Uterus (tissue), 4 donors: ENCODE results near the gene MLPH. TPM values are rescaled to one million over a fixed set of nuclear protein-coding genes. Genes with fewer than 3 reads are reported as not detected.

Source experiments
- DNase-seq, 2 donors: peaks; one replicate each; pipeline ENCODE4 v3.0.0-alpha.2; 2019 to 2020
- H3K27ac ChIP-seq, 2 donors: fragments of 200-600 bp; sonication (generic); 1 replicate in 1 of 2; 2 replicates in 1 of 2; pipeline ENCODE4 v1.5.1; 2016 to 2018
- H3K27me3 ChIP-seq, 2 donors: fragments of 200-600 bp; sonication (generic); one replicate each; pipeline ENCODE4 v1.5.1; 2018 to 2019; ENCODE audit warnings: control low read depth in 1 of 2
- H3K36me3 ChIP-seq, 2 donors: fragments of 200-600 bp; sonication (generic); one replicate each; pipeline ENCODE4 v1.5.1; 2019; ENCODE audit warnings: control low read depth in 1 of 2
- H3K4me1 ChIP-seq, 2 donors: fragments of 200-600 bp; sonication (generic); one replicate each; pipeline ENCODE4 v1.5.1; 2018 to 2019; ENCODE audit warnings: control low read depth in 1 of 2
- H3K4me3 ChIP-seq, 2 donors: fragments of 200-600 bp; sonication (generic); 1 replicate in 1 of 2; 2 replicates in 1 of 2; pipeline ENCODE4 v1.5.1; 2018 to 2019; ENCODE audit warnings: mild to moderate bottlenecking in 1 of 2
- H3K9me3 ChIP-seq, 2 donors: fragments of 200-600 bp; sonication (generic); one replicate each; pipeline ENCODE4 v1.5.1; 2019; ENCODE audit warnings: control low read depth in 1 of 2
- POLR2A ChIP-seq, 2 donors: fragments of 450-650 bp; IDR thresholded peaks; one replicate each; pipeline ENCODE4 v1.6.1; 2016; ENCODE audit warnings: antibody characterized with exemption in 2 of 2, mild to moderate bottlenecking in 1 of 2, moderate library complexity in 1 of 2
- intact Hi-C: fragments of 100-400 bp; cut with DNase I; formaldehyde crosslinking; loops from one replicate; pipeline ENCODE4 v1.15.1; 2023; ENCODE audit warnings: low total_unique reads
- total RNA-seq, 4 donors: library from RNA; depleted of rRNA in 3 of 4; stranded (reverse); fragments of >200 nt in 3 of 4; gene quantifications; one replicate each; pipeline versions ENCODE4 v1.1.0 to v1.2.4, GENCODE V29; 2014 to 2023
- TF ChIP-seq, protein P1 (sequence below), 4 experiments: fragments of 200-600 bp in 2 of 4; fragments of 450-650 bp in 2 of 4; sonication (generic) in 2 of 4; IDR thresholded peaks; one replicate each; pipeline ENCODE4 v1.5.1; 2016 to 2019; ENCODE audit warnings: antibody characterized with exemption in 4 of 4, mild to moderate bottlenecking in 2 of 4, moderate library complexity in 1 of 4
- donor health status: DM: yes; HTN: yes; CAD: no.

The MLPH gene
- total RNA-seq, 4 donors from 2014 or later: 1.2 to 16.5 (median 8.9) TPM

GRCh38 chr2:237530472-237531433 is 43.7 kb downstream of the MLPH start:
- Histone ChIP-seq H3K4me1 (no peaks in the 10 kb centered on the region), H3K4me3 (no peak overlapping the region), H3K27me3 (no peaks in the 10 kb centered on the region), H3K9me3 (no peaks in the 10 kb centered on the region), H3K27ac (no peak overlapping the region), H3K36me3 (no peaks in the 10 kb centered on the region)
- TF ChIP-seq POLR2A (IDR thresholded peaks at IDR 0.05): no peak
- TF ChIP-seq, protein P1, sequence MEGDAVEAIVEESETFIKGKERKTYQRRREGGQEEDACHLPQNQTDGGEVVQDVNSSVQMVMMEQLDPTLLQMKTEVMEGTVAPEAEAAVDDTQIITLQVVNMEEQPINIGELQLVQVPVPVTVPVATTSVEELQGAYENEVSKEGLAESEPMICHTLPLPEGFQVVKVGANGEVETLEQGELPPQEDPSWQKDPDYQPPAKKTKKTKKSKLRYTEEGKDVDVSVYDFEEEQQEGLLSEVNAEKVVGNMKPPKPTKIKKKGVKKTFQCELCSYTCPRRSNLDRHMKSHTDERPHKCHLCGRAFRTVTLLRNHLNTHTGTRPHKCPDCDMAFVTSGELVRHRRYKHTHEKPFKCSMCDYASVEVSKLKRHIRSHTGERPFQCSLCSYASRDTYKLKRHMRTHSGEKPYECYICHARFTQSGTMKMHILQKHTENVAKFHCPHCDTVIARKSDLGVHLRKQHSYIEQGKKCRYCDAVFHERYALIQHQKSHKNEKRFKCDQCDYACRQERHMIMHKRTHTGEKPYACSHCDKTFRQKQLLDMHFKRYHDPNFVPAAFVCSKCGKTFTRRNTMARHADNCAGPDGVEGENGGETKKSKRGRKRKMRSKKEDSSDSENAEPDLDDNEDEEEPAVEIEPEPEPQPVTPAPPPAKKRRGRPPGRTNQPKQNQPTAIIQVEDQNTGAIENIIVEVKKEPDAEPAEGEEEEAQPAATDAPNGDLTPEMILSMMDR (IDR thresholded peaks at IDR 0.05): no peak
- intact Hi-C loops: no loop called here
- no peak for DNase-seq

- TF ChIP-seq, protein P1 (IDR thresholded peaks at IDR 0.05): no peak
- TF ChIP-seq POLR2A (IDR thresholded peaks at IDR 0.05): no peak
- Histone ChIP-seq H3K4me3 (no peak overlapping the region), H3K36me3 (no peaks in the 10 kb centered on the region), H3K9me3 (no peaks in the 10 kb centered on the region), H3K27me3 (no peaks in the 10 kb centered on the region), H3K27ac (no peak overlapping the region), H3K4me1 (no peaks in the 10 kb centered on the region)
- no peak for DNase-seq
- intact Hi-C loops: no loop called here
Measured at GRCh38 chr2:237532160-237532559, 45.1 kb downstream of the MLPH start.

DNA sequence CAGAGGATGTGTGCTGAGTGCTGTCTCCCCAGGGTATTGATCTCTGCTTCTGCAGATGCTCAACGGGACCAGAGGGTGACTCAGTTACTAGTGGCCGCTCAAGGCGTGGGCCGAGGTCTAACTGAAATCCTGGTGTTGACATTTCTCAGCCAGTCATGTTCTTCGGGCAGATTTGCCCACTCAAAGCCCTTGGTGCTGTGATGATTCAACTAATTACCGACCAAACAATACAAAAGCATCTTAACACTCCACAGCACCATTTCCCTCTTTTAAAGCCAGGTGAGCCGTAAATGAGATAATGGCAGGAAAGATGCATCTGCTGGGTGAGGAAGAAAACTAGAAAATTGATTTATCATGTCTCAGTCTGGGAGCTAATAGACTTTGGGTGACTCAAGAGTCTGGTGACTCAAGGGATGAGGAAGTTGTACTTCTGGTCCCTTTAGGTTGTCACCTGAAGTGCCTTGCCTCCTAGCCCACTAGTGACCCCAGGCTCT is 46.7 kb downstream of the MLPH start:
- no peak overlapping the region for H3K27ac ChIP-seq
- H3K36me3 ChIP-seq: no peaks in the 10 kb centered on the region
- H3K27me3 ChIP-seq: no peaks in the 10 kb centered on the region
- DNase-seq: no peak
- intact Hi-C loops: no loop called here
- H3K9me3 ChIP-seq: no peaks in the 10 kb centered on the region
- no peak overlapping the region for H3K4me3 ChIP-seq
- TF ChIP-seq POLR2A (IDR thresholded peaks at IDR 0.05): no peak
- TF ChIP-seq, protein P1 (IDR thresholded peaks at IDR 0.05): no peak
- H3K4me1 ChIP-seq: no peaks in the 10 kb centered on the region

DNA sequence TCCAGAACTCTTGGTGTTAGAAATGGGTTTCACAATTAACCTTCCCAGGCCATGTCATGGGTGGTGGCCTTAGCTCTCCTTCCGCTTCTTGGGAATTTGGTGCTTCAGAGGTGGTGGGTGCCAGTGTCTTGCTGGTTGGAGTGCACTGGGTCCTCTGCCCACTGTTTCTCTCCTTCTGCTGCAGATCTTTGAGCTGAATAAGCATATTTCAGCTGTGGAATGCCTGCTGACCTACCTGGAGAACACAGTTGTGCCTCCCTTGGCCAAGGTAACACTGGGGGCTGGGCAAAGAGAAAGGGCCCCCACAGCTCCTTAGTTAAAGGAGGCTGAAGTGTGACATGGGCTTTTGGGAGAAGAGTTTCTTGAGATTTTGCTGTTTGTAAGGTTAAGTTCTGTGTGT is 47.3 kb downstream of the MLPH start:
- no peaks in the 10 kb centered on the region for H3K27me3 ChIP-seq
- intact Hi-C loops: no loop called here
- DNase-seq: no peak
- no peaks in the 10 kb centered on the region for H3K36me3 ChIP-seq
- no peak overlapping the region for H3K4me3 ChIP-seq
- no peak for TF ChIP-seq POLR2A (IDR thresholded peaks at IDR 0.05)
- TF ChIP-seq, protein P1 (IDR thresholded peaks at IDR 0.05): no peak
- H3K4me1 ChIP-seq: no peaks in the 10 kb centered on the region
- H3K27ac ChIP-seq: no peak overlapping the region
- no peaks in the 10 kb centered on the region for H3K9me3 ChIP-seq

DNA sequence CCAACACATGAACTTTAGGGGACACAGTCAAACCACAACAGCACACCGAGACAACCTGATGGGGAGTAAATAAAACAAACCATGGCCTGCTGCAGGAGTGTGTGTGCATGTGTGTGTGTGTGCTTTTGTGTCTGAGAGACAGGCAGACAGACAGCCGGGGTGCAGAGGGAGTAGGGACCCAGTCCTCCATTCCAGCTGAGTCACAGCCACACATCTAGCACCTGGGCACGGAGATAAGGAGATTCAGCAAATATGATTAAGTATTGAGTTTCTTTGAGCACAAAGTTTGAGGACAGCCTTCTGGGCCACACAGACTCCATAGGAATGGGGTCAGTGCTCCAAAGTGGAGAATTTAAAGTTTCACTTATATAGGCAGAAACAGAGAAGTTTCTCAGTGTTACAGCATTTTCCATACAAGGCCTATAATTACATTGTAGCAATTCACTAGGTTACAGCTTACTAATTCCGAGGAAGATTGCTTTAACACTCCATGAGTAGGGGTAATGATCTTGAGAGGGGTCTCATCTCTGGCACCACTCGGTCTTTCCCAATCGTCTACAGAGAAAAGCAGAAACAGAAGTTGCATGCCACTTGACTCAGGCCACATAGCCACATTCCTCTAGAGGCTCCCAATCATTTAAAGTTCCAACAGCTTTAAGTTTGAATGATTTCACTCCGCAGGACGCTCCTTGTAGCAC is 48.5 kb downstream of the MLPH start:
- Histone ChIP-seq H3K36me3 (no peaks in the 10 kb centered on the region), H3K27me3 (no peaks in the 10 kb centered on the region), H3K4me3 (no peak overlapping the region), H3K27ac (no peak overlapping the region), H3K4me1 (peaks cover 0 to under 1% of the 10 kb centered on the region in 2 donors), H3K9me3 (no peaks in the 10 kb centered on the region)
- TF ChIP-seq, protein P1 (IDR thresholded peaks at IDR 0.05): no peak
- no peak for TF ChIP-seq POLR2A (IDR thresholded peaks at IDR 0.05)
- intact Hi-C loops: no loop called here
- DNase-seq: no peak
